Calu3 (cell line): ENCODE measurements around the gene CD99. TPM values are rescaled to one million over a fixed set of nuclear protein-coding genes. Genes with fewer than 3 reads are reported as not detected.

Experiments used
- BruUV-seq: library from RNA; stranded (reverse); fragments of 400-500 nt; replicated peaks from 2 replicates; lab custom pipeline; 2021; lab: Mats Ljungman, UMichigan
- CTCF ChIA-PET: fragments of 300-600 bp; sonication (Branson Sonifier 250); formaldehyde crosslinking; loops from one replicate; lab custom pipeline; 2022; ENCODE audit warnings: antibody characterized with exemption; lab: Charles Lee
- DNase-seq: peaks from one replicate; pipeline ENCODE4 v3.0.0; 2022
- H3K27ac Mint-ChIP-seq: one replicate; pipeline ENCODE4 v1.8.0; 2022; ENCODE audit warnings: mixed read lengths; ENCODE audit not compliant: unreplicated experiment
- H3K27me3 Mint-ChIP-seq: one replicate; pipeline ENCODE4 v1.8.0; 2022; ENCODE audit warnings: mixed read lengths; ENCODE audit not compliant: unreplicated experiment
- H3K36me3 Mint-ChIP-seq: one replicate; pipeline ENCODE4 v1.8.0; 2022; ENCODE audit warnings: mild to moderate bottlenecking, moderate library complexity, mixed read lengths; ENCODE audit not compliant: insufficient read depth, unreplicated experiment
- H3K4me1 Mint-ChIP-seq: one replicate; pipeline ENCODE4 v1.8.0; 2022; ENCODE audit warnings: mild to moderate bottlenecking, low read depth, mixed read lengths; ENCODE audit not compliant: unreplicated experiment
- H3K4me3 Mint-ChIP-seq: one replicate; pipeline ENCODE4 v1.8.0; 2022; ENCODE audit warnings: mild to moderate bottlenecking, low read depth, moderate library complexity, mixed read lengths; ENCODE audit not compliant: unreplicated experiment
- H3K9me3 Mint-ChIP-seq: one replicate; pipeline ENCODE4 v1.8.0; 2022; ENCODE audit warnings: low read depth, mixed read lengths; ENCODE audit not compliant: unreplicated experiment
- CTCF ChIP-seq: fragments of 200-600 bp; IDR thresholded peaks from one replicate; pipeline ENCODE4 v1.8.0; 2022; ENCODE audit warnings: antibody characterized with exemption; ENCODE audit not compliant: unreplicated experiment
- intact Hi-C: fragments of 100-400 bp; cut with micrococcal nuclease; formaldehyde crosslinking; loops from one replicate; pipeline ENCODE4 v1.10.0; 2022; ENCODE audit not compliant: unreplicated experiment
- total RNA-seq: library from RNA; stranded (reverse); gene quantifications from 2 replicates; pipeline ENCODE4 v1.2.3, GENCODE V29; 2022

The CD99 gene
- total RNA-seq, 1 experiment from 2014 or later, result 73.9 TPM

- DNase-seq, result no peak
- no peaks in the 10 kb centered on the region for H3K27me3 Mint-ChIP-seq
- intact Hi-C loops, result no loop called here
- H3K27ac Mint-ChIP-seq, result no peak overlapping the region
- peaks cover 4% of the 10 kb centered on the region for H3K9me3 Mint-ChIP-seq
- no TSS peak for BruUV-seq
- CTCF ChIA-PET, result no interaction called here
- no peaks in the 10 kb centered on the region for H3K36me3 Mint-ChIP-seq
- H3K4me1 Mint-ChIP-seq, result no peaks in the 10 kb centered on the region
- H3K4me3 Mint-ChIP-seq, result no peak overlapping the region
- TF ChIP-seq CTCF, result no peak
Measured at GRCh38 chrX:2652106-2652505, 39.0 kb upstream of the CD99 start.

- H3K9me3 Mint-ChIP-seq, result peaks cover 4% of the 10 kb centered on the region
- no peaks in the 10 kb centered on the region for H3K27me3 Mint-ChIP-seq
- peak; percentile 31 for DNase-seq
- no TSS peak for BruUV-seq
- H3K36me3 Mint-ChIP-seq, result no peaks in the 10 kb centered on the region
- H3K4me3 Mint-ChIP-seq, result no peak overlapping the region
- intact Hi-C loops, result no loop called here
- no peaks in the 10 kb centered on the region for H3K4me1 Mint-ChIP-seq
- CTCF ChIA-PET, result no interaction called here
- H3K27ac Mint-ChIP-seq, result no peak overlapping the region
- no peak for TF ChIP-seq CTCF
Measured at GRCh38 chrX:2654436-2655340, 36.4 kb upstream of the CD99 start.

GRCh38 chrX:2656257-2656836, 34.7 kb upstream of the CD99 start:
- no peaks in the 10 kb centered on the region for H3K9me3 Mint-ChIP-seq
- intact Hi-C loops, result no loop called here
- BruUV-seq, result no TSS peak
- no peaks in the 10 kb centered on the region for H3K4me1 Mint-ChIP-seq
- TF ChIP-seq CTCF, result no peak
- no peaks in the 10 kb centered on the region for H3K27me3 Mint-ChIP-seq
- no peaks in the 10 kb centered on the region for H3K36me3 Mint-ChIP-seq
- CTCF ChIA-PET, result no interaction called here
- no peak for DNase-seq
- no peak overlapping the region for H3K4me3 Mint-ChIP-seq
- no peak overlapping the region for H3K27ac Mint-ChIP-seq

DNA sequence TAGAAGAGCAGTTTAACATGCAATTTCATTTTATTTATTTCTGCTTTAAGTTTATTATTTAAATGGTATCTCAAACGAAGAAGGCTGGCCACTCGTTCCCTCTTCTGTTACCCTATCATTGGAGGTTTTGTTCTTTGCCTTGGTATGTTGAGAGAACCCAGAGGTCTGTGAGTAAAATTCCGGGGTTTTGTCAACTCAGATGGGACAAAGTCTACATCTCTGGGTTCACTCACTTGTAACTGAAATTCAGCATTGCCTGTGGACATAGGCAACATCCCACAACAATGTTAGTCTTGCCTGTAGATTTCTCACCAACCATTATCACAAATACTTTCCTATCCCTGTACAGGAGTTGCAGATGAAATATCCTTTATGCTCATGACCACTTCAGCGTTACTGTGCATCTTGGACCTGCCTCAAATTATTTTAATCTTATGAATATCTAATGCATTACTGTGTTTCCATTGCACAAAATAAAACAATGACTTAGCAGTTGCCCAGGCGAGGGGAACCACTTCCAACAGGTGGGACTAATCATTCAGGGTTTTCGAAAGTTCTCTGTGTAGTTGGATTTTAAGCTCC, 33.5 kb upstream of the CD99 start:
- Mint-ChIP-seq H3K36me3 (no peaks in the 10 kb centered on the region), H3K27me3 (no peaks in the 10 kb centered on the region), H3K4me3 (no peak overlapping the region), H3K4me1 (no peaks in the 10 kb centered on the region), H3K9me3 (no peaks in the 10 kb centered on the region), H3K27ac (no peak overlapping the region)
- intact Hi-C loops, result no loop called here
- CTCF ChIA-PET, result no interaction called here
- no TSS peak for BruUV-seq
- no peak for TF ChIP-seq CTCF
- no peak for DNase-seq
